H1 (cell line): ENCODE data around the gene MOCS1. TPM values are rescaled to one million over a fixed set of nuclear protein-coding genes. Genes with fewer than 3 reads are reported as not detected.

Source experiments
- CTCF ChIA-PET: fragments of 300-600 bp; sonication (Branson Sonifier 250); formaldehyde crosslinking; loops from one replicate; lab custom pipeline; 2021; ENCODE audit not compliant: partially characterized antibody; lab: Charles Lee
- POLR2A ChIA-PET: fragments of 300-600 bp; sonication (Branson Sonifier 250); formaldehyde crosslinking; loops from one replicate; lab custom pipeline; 2021; ENCODE audit warnings: inconsistent platforms; ENCODE audit not compliant: partially characterized antibody; lab: Charles Lee
- DNase-seq, 2 experiments: peaks; one replicate each; pipeline versions ENCODE4 v3.0.0 to v3.0.0-alpha.2; 2010 to 2022; ENCODE audit warnings: low spot score in 2 of 2, low read depth in 1 of 2, mixed read lengths in 1 of 2
- FAIRE-seq: peaks from 2 replicates; lab custom pipeline; 2011; peaks lifted over from hg19 to GRCh38; lab: Jason Lieb, UNC
- H2AFZ ChIP-seq: 2 replicates; pipeline ENCODE4 v1.8.1; 2012; ENCODE audit warnings: low read length, inconsistent platforms
- H2AK5ac ChIP-seq: 2 replicates; pipeline ENCODE4 v1.6.1; 2013; ENCODE audit warnings: low read depth, low read length
- H2BK120ac ChIP-seq: replicated peaks from 2 replicates; pipeline ENCODE3; 2013; ENCODE audit warnings: low read depth, low read length, inconsistent platforms
- H2BK12ac ChIP-seq: 2 replicates; pipeline ENCODE4 v1.6.1; 2013; ENCODE audit warnings: low read depth, low read length
- H2BK15ac ChIP-seq: 2 replicates; pipeline ENCODE4 v1.6.1; 2013; ENCODE audit warnings: low read length
- H2BK20ac ChIP-seq: 2 replicates; pipeline ENCODE4 v1.6.1; 2013; ENCODE audit warnings: low read length
- H2BK5ac ChIP-seq: 2 replicates; pipeline ENCODE4 v1.6.1; 2013; ENCODE audit warnings: low read depth, low read length
- H3K14ac ChIP-seq: 2 replicates; pipeline ENCODE4 v1.6.1; 2013; ENCODE audit warnings: inconsistent platforms; ENCODE audit not compliant: insufficient read length
- H3K18ac ChIP-seq: 2 replicates; pipeline ENCODE4 v1.6.1; 2013; ENCODE audit warnings: low read length; ENCODE audit errors: extremely low read depth
- H3K23ac ChIP-seq: 2 replicates; pipeline ENCODE4 v1.6.1; 2013; ENCODE audit warnings: inconsistent platforms; ENCODE audit not compliant: insufficient read length
- H3K23me2 ChIP-seq: 2 replicates; pipeline ENCODE4 v1.6.1; 2013; ENCODE audit warnings: low read depth, low read length
- H3K27ac ChIP-seq: 2 replicates; pipeline ENCODE4 v1.6.1; 2011; ENCODE audit warnings: low read depth, low read length, inconsistent platforms
- H3K27me3 ChIP-seq, 4 experiments: replicated peaks in 1 of 4; 1 replicate in 1 of 4; 2 replicates in 3 of 4; pipeline versions ENCODE4 v1.6.1 to v1.8.1; 2011 to 2013; ENCODE audit warnings: low read length in 3 of 4, mild to moderate bottlenecking in 3 of 4, inconsistent platforms in 2 of 4, mixed read lengths in 2 of 4, moderate library complexity in 1 of 4; ENCODE audit not compliant: control insufficient read depth in 3 of 4, insufficient read depth in 3 of 4; ENCODE audit errors: extremely low read depth in 1 of 4
- H3K36me3 ChIP-seq, 4 experiments: 2 replicates each; pipeline versions ENCODE4 v1.6.1 to v1.8.1; 2011 to 2013; ENCODE audit warnings: mild to moderate bottlenecking in 4 of 4, low read length in 3 of 4, moderate library complexity in 2 of 4, control low read depth in 1 of 4, inconsistent platforms in 1 of 4; ENCODE audit not compliant: insufficient read depth in 4 of 4, control insufficient read depth in 2 of 4
- H3K4ac ChIP-seq: replicated peaks from 2 replicates; pipeline ENCODE3; 2013; ENCODE audit warnings: low read length, low read depth, mixed read lengths, inconsistent platforms; ENCODE audit not compliant: insufficient read length
- H3K4me1 ChIP-seq, 4 experiments: replicated peaks in 1 of 4; 1 replicate in 1 of 4; 2 replicates in 3 of 4; pipeline versions ENCODE4 v1.6.1 to v1.8.1; 2011 to 2013; ENCODE audit warnings: low read length in 3 of 4, inconsistent platforms in 2 of 4, mixed read lengths in 1 of 4; ENCODE audit not compliant: insufficient read depth in 4 of 4, control insufficient read depth in 3 of 4
- H3K4me2 ChIP-seq, 2 experiments: 2 replicates each; pipeline versions ENCODE4 v1.6.1 to v1.8.1; 2011 to 2013; ENCODE audit warnings: low read depth in 2 of 2, low read length in 2 of 2, control low read depth in 1 of 2, inconsistent platforms in 1 of 2, mild to moderate bottlenecking in 1 of 2; ENCODE audit not compliant: insufficient read depth in 1 of 2
- H3K4me3 ChIP-seq, 4 experiments: fragments of 200-600, 300-600 bp in 1 of 4; sonication (generic), shearing (Covaris generic), sonication (Bioruptor Twin) in 1 of 4; 2 replicates each; pipeline versions ENCODE4 v1.5.1 to v1.8.1; 2011 to 2016; ENCODE audit warnings: low read length in 4 of 4, low read depth in 3 of 4, control low read depth in 2 of 4, inconsistent platforms in 2 of 4, mild to moderate bottlenecking in 2 of 4, mixed read lengths in 1 of 4, moderate library complexity in 1 of 4; ENCODE audit not compliant: insufficient read depth in 2 of 4; ENCODE audit errors: extremely low read depth in 1 of 4
- H3K56ac ChIP-seq: replicated peaks from 2 replicates; pipeline ENCODE3; 2013; ENCODE audit warnings: low read depth, mild to moderate bottlenecking, mixed read lengths, low read length, inconsistent platforms; ENCODE audit not compliant: insufficient read length
- H3K79me1 ChIP-seq: 2 replicates; pipeline ENCODE4 v1.6.1; 2013; ENCODE audit warnings: low read depth, low read length, control low read depth
- H3K79me2 ChIP-seq, 2 experiments: 2 replicates each; pipeline versions ENCODE4 v1.6.1 to v1.8.1; 2012 to 2013; ENCODE audit warnings: low read length in 2 of 2, mild to moderate bottlenecking in 2 of 2, inconsistent platforms in 1 of 2; ENCODE audit not compliant: insufficient read depth in 2 of 2, control insufficient read depth in 1 of 2
- H3K9ac ChIP-seq, 4 experiments: replicated peaks in 1 of 4; 1 replicate in 1 of 4; 2 replicates in 3 of 4; pipeline versions ENCODE4 v1.6.1 to v1.8.1; 2011 to 2013; ENCODE audit warnings: low read depth in 3 of 4, low read length in 3 of 4, control low read depth in 2 of 4, mild to moderate bottlenecking in 2 of 4, moderate library complexity in 2 of 4, inconsistent platforms in 1 of 4; ENCODE audit errors: extremely low read depth in 1 of 4
- H3K9me3 ChIP-seq, 2 experiments: 2 replicates each; pipeline versions ENCODE4 v1.6.1 to v1.8.1; 2012 to 2013; ENCODE audit warnings: mild to moderate bottlenecking in 2 of 2, moderate library complexity in 2 of 2, control low read depth in 1 of 2, inconsistent platforms in 1 of 2, low read depth in 1 of 2, low read length in 1 of 2, mixed read lengths in 1 of 2; ENCODE audit not compliant: insufficient read depth in 2 of 2
- H4K20me1 ChIP-seq, 2 experiments: replicated peaks in 1 of 2; 2 replicates each; pipeline versions ENCODE3 to v1.8.1; 2011 to 2013; ENCODE audit warnings: inconsistent platforms in 2 of 2, low read length in 2 of 2, mild to moderate bottlenecking in 1 of 2; ENCODE audit not compliant: insufficient read depth in 2 of 2, control insufficient read depth in 1 of 2
- H4K5ac ChIP-seq: 2 replicates; pipeline ENCODE4 v1.6.1; 2013; ENCODE audit warnings: low read length, low read depth, mixed read lengths, inconsistent platforms; ENCODE audit not compliant: insufficient read length
- H4K8ac ChIP-seq: 2 replicates; pipeline ENCODE4 v1.8.0; 2013; ENCODE audit warnings: mild to moderate bottlenecking, moderate library complexity, low read length, inconsistent platforms; ENCODE audit not compliant: insufficient read depth; ENCODE audit errors: extremely low read depth
- H4K91ac ChIP-seq: replicated peaks from 2 replicates; pipeline ENCODE3; 2013; ENCODE audit warnings: low read length, mixed read lengths, inconsistent platforms; ENCODE audit not compliant: insufficient read length
- GTF2F1 ChIP-seq: IDR thresholded peaks from 2 replicates; pipeline ENCODE4 v1.6.1; 2012; ENCODE audit warnings: low read depth, low read length, improper control_type of control experiment, borderline replicate concordance
- polyA plus RNA-seq, 7 experiments: library from polyadenylated mRNA; depleted of rRNA in 3 of 7; stranded (reverse) in 5 of 7; unstranded in 2 of 7; fragments of >200 nt in 5 of 7; fragments of 200-250 nt in 2 of 7; gene quantifications; 1 replicate in 5 of 7; 2 replicates in 1 of 7; 4 replicates in 1 of 7; pipeline versions ENCODE4 v1.2.1 to v1.2.3, GENCODE V29; 2011 to 2013; ENCODE audit warnings: missing spikeins in 2 of 7, mixed read lengths in 2 of 7
- total RNA-seq: library from RNA; stranded (reverse); fragmentation: NEBNext Ultra II Directional; extraction: Animal tissue kit (Norgen Biotek cat#: 25700); gene quantifications from 2 replicates; pipeline ENCODE4 v1.2.1, GENCODE V29; 2021

MOCS1 gene
- total and polyA plus RNA-seq, 2 of the 8 experiments (the other 6 are each of a cell fraction or from before 2014, with no cell fraction given), result 13.4 to 19.7 TPM

- ChIA-PET CTCF (interaction anchor here (0.8 to 2.3 kb wide), 2 partner anchors 84 to 366 kb away, joined by 3 to 7 read pairs; no protein-coding TSS in a partner anchor), POLR2A (no interaction called here)
- Histone ChIP-seq H2BK120ac (no peak overlapping the region), H3K14ac (no peak overlapping the region), H4K91ac (no peak overlapping the region), H3K9ac (no peak overlapping the region), H3K23me2 (no peaks in the 10 kb centered on the region), H3K23ac (no peak overlapping the region), H2BK5ac (no peak overlapping the region), H4K8ac (no peak overlapping the region), H3K4me3 (no peak overlapping the region), H3K79me1 (no peaks in the 10 kb centered on the region), H2BK15ac (no peak overlapping the region), H3K4ac (no peak overlapping the region), H3K18ac (no peak overlapping the region), H3K27me3 (no peaks in the 10 kb centered on the region; a peak in 1 of 7 replicates), H3K4me1 (peaks cover 5 to 18% (median 9%) of the 10 kb centered on the region in 4 experiments), H2AK5ac (no peak overlapping the region), H2BK12ac (no peak overlapping the region), H2AFZ (no peak overlapping the region), H4K5ac (no peak overlapping the region), H3K9me3 (no peaks in the 10 kb centered on the region), H4K20me1 (no peaks in the 10 kb centered on the region), H2BK20ac (no peak overlapping the region), H3K56ac (no peak overlapping the region), H3K4me2 (no peak overlapping the region), H3K79me2 (no peaks in the 10 kb centered on the region), H3K36me3 (no peaks in the 10 kb centered on the region), H3K27ac (no peak overlapping the region)
- DNase-seq, result no peak
- TF ChIP-seq GTF2F1, result no peak
- no peak for FAIRE-seq
These were observed 16.0 kb upstream of the MOCS1 start for GRCh38 chr6:39950125-39950720.
